HG03103 (cell line): ENCODE results near the gene PSAT1.
"Not testable (repeated sequence)": the region's sequence is repeated elsewhere in the genome, so short reads cannot be mapped to it uniquely, and the experiment has no call there.

ENCODE experiments used
- ATAC-seq: cut with Tn5 transposase; IDR thresholded peaks from one replicate; pipeline ENCODE4 v1.9.1; 2021; ENCODE audit warnings: low read depth; ENCODE audit not compliant: unreplicated experiment

PSAT1 gene

DNA sequence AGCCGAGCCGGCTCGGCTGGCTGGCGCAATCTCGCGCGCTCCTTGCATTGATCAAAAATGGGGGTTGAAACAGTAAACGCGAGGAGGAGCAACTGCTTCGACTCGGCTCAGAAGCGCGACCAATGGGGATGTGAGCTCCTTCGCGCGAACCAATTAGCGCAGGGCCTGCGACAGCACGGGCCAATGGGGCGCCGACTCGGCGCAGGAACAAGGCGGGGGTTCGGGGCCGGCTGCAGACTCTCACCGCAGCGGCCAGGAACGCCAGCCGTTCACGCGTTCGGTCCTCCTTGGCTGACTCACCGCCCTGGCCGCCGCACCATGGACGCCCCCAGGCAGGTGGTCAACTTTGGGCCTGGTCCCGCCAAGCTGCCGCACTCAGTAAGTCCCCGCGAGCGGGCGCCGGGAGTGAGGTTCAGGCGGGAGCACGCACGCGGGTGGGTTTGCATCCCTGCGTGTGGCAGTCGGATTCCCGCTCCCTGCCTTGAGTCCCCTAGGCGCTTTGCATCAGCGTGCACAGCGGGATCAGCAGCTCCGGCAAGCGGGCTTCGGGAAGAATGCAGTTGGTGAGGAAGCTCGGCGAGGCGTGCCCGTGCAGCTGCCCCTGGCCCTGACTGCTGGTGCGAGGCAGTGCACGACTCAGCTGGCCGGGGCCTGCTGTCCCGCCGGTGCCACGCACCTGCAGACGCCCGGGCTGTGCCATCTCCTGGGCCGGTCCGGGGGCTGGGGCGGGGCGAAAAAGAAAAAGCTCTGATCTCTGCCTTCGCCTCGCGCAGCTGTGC, at the start of gene PSAT1:
TSS of gene PSAT1 (plus strand) at position 233 of the 779 bp plus-strand sequence. CDS start at position 319, 86 bp downstream.
- ATAC-seq = peak; percentile 96

- ATAC-seq = no peak
Measured at GRCh38 chr9:78248635-78249034, 48.3 kb upstream of the PSAT1 start.

GRCh38 chr9:78249542-78249941, 47.4 kb upstream of the PSAT1 start:
- ATAC-seq = no peak

DNA sequence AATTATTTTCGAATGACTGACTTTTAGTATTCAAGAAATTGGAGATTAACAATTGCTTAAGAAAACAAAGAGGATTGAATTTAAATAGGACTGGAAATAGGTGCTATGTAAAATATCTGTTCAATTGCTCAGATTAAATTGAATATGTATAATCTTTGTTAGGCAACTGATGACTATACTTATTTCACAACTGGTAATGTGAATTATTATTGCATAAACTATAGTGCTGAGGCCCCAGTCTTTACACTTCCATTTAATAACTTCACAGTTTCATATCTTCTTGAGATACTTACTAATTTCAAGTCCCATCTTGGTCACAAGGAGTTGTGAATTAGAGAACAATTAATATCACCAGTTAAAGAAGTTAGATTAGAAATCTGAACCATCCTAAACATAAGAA, 44.3 kb upstream of the PSAT1 start:
- no peak for ATAC-seq

DNA sequence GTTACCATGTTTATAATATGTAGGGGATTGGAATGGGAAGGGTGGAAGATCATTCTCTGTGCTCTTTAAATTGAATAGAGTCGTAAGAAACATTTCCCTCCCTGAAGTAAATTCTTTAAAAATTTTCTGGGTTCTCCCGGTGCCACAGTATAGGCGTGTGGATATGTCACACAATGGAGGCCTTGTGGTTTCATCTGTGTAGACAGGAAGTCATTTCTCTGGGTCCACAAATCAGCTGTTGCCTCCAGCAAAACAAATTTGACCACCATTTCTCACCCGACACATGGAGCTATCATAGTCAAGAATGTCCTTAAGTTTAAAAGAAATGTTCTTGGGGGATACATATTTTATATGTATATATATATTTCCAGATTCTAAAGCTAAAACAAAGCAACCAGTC, 43.6 kb upstream of the PSAT1 start:
- no peak for ATAC-seq

GRCh38 chr9:78261403-78262001, 35.4 kb upstream of the PSAT1 start:
- no peak for ATAC-seq

- no peak for ATAC-seq
Measured at GRCh38 chr9:78262655-78263054, 34.3 kb upstream of the PSAT1 start.

DNA sequence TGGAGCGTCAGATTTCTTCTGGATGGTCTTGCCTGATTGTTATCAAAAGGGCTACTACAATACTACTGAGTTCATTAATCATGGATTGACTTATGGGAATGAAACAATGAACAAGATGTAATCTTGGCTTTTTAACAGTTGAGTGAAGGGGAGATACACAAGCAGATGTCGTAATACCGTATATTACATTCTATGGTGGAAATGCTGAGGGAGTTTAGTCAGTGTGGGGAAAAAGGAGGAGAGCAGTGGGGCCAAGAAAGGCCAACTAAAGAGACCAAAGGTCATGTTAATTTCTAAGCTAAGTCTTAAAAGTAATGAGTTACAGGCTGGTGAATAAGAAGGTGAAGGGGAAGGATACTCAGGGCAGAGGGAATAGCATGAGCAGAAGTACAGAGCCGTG, 29.0 kb upstream of the PSAT1 start:
- ATAC-seq = no peak

DNA sequence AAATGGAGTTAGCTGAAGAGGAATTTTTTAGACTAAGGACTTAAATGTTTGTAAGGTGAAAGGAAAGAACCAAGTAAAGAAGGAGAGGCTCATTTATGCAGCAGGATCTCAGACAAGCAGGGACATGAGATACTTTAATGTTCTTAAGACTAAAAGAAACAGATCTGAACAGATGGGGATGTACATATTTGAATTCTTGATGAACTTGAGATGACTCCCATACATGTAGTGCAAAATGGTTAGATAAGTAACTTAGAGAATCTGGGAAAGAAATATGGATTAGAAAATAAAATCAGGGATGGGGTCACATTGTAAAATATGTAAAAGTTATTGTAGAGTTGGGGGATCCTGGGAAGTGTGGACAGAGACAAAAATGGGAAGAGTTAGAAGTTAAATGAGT, 27.1 kb upstream of the PSAT1 start:
- ATAC-seq = no peak

- ATAC-seq = no peak
Measured at GRCh38 chr9:78272307-78272706, 24.6 kb upstream of the PSAT1 start.

- ATAC-seq = no peak
Measured at GRCh38 chr9:78273761-78274160, 23.2 kb upstream of the PSAT1 start.

- ATAC-seq = no peak
Measured at GRCh38 chr9:78278177-78278777, 18.6 kb upstream of the PSAT1 start.

DNA sequence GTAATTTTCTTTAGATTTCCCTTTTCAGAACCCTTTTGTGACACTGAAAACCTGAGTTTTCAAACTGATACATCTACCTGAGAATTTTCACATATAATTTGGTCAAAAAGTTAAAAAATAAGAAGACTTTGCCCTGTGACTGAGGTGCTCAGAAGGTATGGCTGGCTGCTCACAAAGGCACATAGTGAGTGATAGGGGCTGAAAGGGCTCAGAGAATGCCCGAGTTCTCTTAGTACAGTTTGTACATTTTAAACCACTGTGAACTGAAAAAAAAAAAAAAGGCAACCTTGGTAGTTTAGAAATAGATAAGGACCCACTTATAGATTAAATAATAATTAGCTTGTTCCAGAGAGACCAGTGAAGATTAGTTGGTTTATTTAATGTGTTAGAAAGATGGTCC, 18.1 kb upstream of the PSAT1 start:
- ATAC-seq = no peak

DNA sequence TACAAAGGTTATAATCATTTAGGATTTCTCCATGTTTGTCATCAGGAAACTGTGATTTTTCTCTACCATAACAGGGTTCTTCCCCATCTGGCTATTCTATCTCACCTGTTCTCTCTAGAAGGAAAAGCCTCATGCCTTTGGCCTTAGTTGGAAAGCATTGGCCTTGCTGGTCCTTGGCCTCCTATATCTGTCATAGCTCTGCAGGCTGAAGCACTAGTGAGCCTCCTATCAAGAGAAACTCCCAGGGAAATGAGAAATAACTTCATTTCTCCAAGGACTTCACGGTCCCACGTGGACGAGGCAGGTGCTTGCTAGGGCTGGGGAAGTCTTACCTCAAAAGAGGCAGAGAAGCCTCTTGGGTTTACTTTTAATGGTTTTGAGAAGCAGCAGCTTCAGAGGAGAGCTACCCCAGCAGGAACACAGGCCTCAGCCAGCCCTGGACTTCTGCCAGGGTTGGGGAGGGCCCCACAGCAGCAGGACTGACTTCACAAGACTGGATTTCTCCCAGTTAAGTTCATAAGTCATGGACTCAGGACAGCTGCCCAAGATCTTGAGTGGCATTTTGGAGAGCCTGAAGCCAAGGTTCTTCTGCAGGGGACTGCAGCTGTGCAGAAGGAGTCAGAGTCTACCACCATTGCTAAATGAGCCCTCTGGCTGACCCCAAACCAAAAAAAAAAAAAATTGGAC, 15.8 kb upstream of the PSAT1 start:
- ATAC-seq = no peak

GRCh38 chr9:78284181-78284580, 12.7 kb upstream of the PSAT1 start:
- ATAC-seq = not testable (repeated sequence)

DNA sequence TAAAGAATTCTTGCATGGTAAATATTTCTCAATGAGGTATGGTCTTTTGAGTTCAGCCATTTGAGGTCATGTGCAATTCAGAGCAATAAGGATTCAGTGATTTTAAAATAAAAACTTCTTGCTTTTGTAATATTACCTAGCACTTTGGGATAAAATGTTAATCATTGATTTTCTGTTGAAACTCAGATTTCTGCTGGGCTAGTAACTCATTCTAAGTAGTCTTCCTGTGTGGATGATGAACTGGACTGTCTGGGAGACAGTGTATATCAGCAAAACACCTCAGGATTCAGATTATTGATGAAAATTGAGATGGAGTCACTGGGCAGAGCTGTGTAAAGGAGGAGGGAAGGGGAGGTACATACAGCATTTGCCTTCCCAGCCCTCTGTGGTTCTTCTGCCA, 10.8 kb upstream of the PSAT1 start:
- no peak for ATAC-seq

DNA sequence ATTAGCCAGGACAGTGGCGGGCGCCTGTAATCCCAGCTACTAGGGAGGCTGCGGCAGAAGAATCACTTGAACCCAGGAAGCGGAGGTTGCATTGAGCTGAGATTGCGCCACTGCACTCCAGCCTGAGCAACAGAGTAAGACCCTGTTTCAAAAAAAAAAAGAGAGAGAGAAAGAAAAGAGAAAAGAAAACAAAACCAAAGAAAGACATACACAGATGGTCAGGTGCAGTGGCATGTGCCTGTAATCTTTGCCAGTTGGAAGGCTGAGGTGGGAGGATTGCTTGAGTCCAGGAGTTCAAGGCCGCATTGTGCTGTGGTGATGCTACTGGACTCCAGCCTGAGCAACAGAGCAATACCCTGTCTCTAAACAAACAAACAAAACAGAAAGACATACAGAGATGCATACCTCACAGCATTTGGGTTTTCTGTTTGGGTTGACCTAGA, 10.0 kb upstream of the PSAT1 start:
- ATAC-seq = no peak

DNA sequence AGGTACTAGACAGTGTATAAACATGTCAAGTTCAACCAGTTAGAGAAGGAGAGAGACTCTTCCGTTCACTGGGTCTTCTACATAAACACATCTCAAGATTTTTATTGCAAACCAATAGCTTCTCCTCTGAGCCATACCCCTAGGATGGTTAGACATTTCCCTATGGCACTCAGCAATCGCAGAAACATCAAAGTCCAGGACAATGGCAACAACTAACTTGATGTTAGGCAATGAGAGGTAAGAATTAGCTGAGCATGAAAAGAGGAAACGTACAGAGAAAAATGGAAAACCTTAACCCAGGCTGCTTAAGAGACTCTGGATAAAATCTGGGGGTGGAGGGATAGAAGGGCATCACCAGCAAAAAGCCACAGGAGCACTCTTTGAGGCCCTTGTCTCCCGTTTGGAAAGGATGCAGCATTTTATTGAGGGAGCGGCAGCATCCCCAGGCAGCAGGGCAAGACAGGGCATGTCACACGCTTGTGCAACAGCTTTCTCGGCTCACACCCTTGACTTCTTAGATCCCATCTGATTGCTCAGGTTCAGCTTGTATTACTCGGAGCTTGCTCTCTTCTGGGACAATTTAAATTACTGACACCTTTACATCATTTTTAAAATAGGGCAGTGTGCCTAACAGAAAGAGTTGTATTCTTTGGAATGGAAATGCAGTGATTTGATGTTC, 8.6 kb upstream of the PSAT1 start:
- ATAC-seq = no peak

GRCh38 chr9:78289474-78289873, 7.5 kb upstream of the PSAT1 start:
- no peak for ATAC-seq

DNA sequence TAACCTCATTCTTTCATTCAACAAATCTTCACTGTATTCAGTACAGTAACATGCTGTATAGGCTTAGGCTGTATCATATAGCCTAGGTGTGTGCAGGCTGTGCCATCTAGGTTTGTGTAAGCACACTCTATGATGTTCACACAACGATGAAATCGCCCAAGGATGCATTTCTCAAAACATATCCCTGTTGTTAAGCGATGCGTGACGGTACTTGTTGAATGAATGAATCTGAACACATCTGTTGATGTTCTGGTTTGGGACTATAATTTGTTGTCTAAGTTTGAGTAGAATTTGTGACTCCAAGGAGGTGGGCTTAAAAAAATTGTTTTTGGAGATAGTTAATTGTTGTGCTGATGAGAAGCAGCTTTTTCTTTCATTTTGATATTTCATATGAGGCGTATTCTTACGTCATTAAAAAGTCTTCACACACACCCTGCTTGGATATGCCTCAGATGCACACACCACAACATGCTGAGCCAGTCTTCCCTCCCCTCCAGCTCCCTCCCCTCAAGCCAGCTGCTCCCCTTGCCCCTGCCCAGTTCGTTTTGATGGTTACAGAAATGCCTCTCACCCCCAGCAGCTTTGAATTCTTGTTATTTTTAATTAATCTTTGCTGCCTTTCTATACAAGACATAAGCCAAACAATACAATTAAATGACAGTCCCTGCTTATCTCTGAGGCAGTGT, 5.5 kb upstream of the PSAT1 start:
- ATAC-seq = no peak
